Measurements from ENCODE around the gene NCAN.

The NCAN gene

GRCh38 chr19:19224150-19224851 is 12.5 kb downstream of the NCAN start:
- Histone ChIP-seq H3K4me2 (peak overlapping the region; percentile 66 to 90 (median 78); a peak in 17 of 22 replicates), H3K9ac (peak overlapping the region in 2 of 11 experiments; percentile 26 to 27; a peak in 1 of 22 replicates), H3K27ac (no peak overlapping the region), H4K20me1 (peaks cover 0 to 8% (median 0%) of the 10 kb centered on the region in 11 experiments; a peak in 3 of 22 replicates), H3K27me3 (peaks cover 0 to 22% (median 20%) of the 10 kb centered on the region in 11 experiments; a peak in 20 of 22 replicates), H3K36me3 (no peaks in the 10 kb centered on the region), H3K9me3 (replicated peaks in 1 of 11) (no peaks in the 10 kb centered on the region), H3K4me3 (peak overlapping the region in 2 of 10 experiments; percentile 51 to 59; a peak in 4 of 20 replicates), H3K4me1 (peaks cover 0 to 12% (median 9%) of the 10 kb centered on the region in 10 experiments; a peak in 11 of 20 replicates)
- no peak for TF ChIP-seq Cebpa-rat (IDR thresholded peaks at IDR 0.05)

- Histone ChIP-seq H3K27ac (no peak overlapping the region), H3K4me3 (peak overlapping the region in 8 of 10 experiments; percentile 33 to 59 (median 45); a peak in 14 of 20 replicates)
Observed at GRCh38 chr19:19224852-19225494, 13.2 kb downstream of the NCAN start.

DNA sequence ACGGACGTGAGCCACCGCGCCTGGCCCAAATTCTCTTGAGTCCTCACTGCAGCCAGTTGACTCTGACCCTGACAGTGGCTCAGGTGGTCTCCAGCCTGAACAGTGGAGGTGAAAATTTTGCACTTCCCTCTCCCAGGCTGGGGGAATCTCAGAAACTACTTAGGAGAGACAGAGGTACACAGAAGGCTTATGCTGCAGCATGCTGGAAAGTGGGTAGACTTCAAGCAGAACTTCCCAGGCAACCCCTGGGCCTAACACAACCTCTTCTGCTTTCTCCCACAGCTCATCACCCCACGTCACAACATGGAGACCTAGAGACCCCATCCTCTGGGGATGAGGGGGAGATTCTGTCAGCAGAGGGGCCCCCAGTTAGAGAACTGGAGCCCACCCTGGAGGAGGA is 14.4 kb downstream of the NCAN start:
- Histone ChIP-seq H3K27me3 (peaks cover 0 to 22% (median 20%) of the 10 kb centered on the region in 11 experiments; a peak in 20 of 22 replicates), H3K4me1 (peaks cover 0 to 12% (median 9%) of the 10 kb centered on the region in 10 experiments; a peak in 11 of 20 replicates), H3K9ac (no peak overlapping the region), H4K20me1 (peaks cover 0 to 8% (median 0%) of the 10 kb centered on the region in 11 experiments; a peak in 3 of 22 replicates), H3K9me3 (replicated peaks in 1 of 11) (no peaks in the 10 kb centered on the region), H3K4me3 (no peak overlapping the region), H3K27ac (no peak overlapping the region), H3K4me2 (no peak overlapping the region), H3K36me3 (no peaks in the 10 kb centered on the region)
- no peak for TF ChIP-seq Cebpa-rat (IDR thresholded peaks at IDR 0.05)

More at GRCh38 chr19:19224852-19225494, 13.2 kb downstream of the NCAN start:
- Histone ChIP-seq H3K27me3 (peaks cover 0 to 22% (median 20%) of the 10 kb centered on the region in 11 experiments; a peak in 20 of 22 replicates), H4K20me1 (peaks cover 0 to 8% (median 0%) of the 10 kb centered on the region in 11 experiments; a peak in 3 of 22 replicates), H3K36me3 (no peaks in the 10 kb centered on the region), H3K9me3 (replicated peaks in 1 of 11) (no peaks in the 10 kb centered on the region), H3K4me1 (peaks cover 0 to 12% (median 9%) of the 10 kb centered on the region in 10 experiments; a peak in 11 of 20 replicates), H3K9ac (peak overlapping the region in 6 of 11 experiments; percentile 20 to 33 (median 28); a peak in 7 of 22 replicates), H3K4me2 (peak overlapping the region; percentile 66 to 90 (median 78))
- no peak for TF ChIP-seq Cebpa-rat (IDR thresholded peaks at IDR 0.05)

GRCh38 chr19:19226663-19227062 is 14.9 kb downstream of the NCAN start:
- no peak overlapping the region for H3K4me3 ChIP-seq
- H3K4me2 ChIP-seq = no peak overlapping the region
- peaks cover 0 to 12% (median 9%) of the 10 kb centered on the region in 10 experiments; a peak in 11 of 20 replicates for H3K4me1 ChIP-seq
- H3K9ac ChIP-seq = no peak overlapping the region
- no peaks in the 10 kb centered on the region for H3K36me3 ChIP-seq
- H3K27ac ChIP-seq = no peak overlapping the region
- H4K20me1 ChIP-seq = peaks cover 0 to 8% (median 0%) of the 10 kb centered on the region in 11 experiments; a peak in 3 of 22 replicates
- H3K27me3 ChIP-seq = peaks cover 0 to 22% (median 20%) of the 10 kb centered on the region in 11 experiments; a peak in 20 of 22 replicates
- no peak for TF ChIP-seq Cebpa-rat (IDR thresholded peaks at IDR 0.05)
- H3K9me3 ChIP-seq (replicated peaks in 1 of 11) = no peaks in the 10 kb centered on the region

- Histone ChIP-seq H3K4me1 (peaks cover 0 to 12% (median 9%) of the 10 kb centered on the region in 10 experiments; a peak in 11 of 20 replicates), H3K36me3 (no peaks in the 10 kb centered on the region), H3K9ac (no peak overlapping the region), H3K9me3 (replicated peaks in 1 of 11) (no peaks in the 10 kb centered on the region), H3K4me3 (no peak overlapping the region), H3K27me3 (peaks cover 0 to 22% (median 20%) of the 10 kb centered on the region in 11 experiments; a peak in 20 of 22 replicates), H4K20me1 (peaks cover 0 to 8% (median 0%) of the 10 kb centered on the region in 11 experiments; a peak in 3 of 22 replicates), H3K27ac (no peak overlapping the region), H3K4me2 (no peak overlapping the region)
- no peak for TF ChIP-seq Cebpa-rat (IDR thresholded peaks at IDR 0.05)
Observed at GRCh38 chr19:19227217-19227616, 15.5 kb downstream of the NCAN start.

DNA sequence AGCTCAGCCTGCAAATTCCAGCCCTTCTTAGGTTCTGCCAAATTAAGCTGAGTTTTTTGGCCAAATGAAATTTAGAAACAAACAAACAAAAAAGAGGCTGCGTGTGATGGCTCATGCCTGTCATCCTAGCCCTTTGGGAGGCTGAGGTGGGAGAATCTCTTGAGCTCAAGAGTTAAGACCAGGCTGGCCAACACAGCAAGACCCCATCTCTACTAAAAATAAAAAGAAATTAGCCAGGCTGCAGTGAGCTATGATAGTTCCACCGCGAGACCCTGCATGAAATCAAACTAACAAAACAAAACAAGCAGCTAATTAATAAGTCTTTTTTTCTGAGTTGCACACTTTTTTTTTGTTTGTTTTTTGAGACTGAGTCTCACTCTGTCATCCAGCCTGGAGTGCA is 17.9 kb downstream of the NCAN start:
- Histone ChIP-seq H3K9me3 (replicated peaks in 1 of 11) (peaks cover 14 to 19% (median 16%) of the 10 kb centered on the region in 11 experiments), H3K27ac (no peak overlapping the region), H3K4me2 (no peak overlapping the region), H3K27me3 (peaks cover 0 to 12% (median 10%) of the 10 kb centered on the region in 11 experiments; a peak in 19 of 22 replicates), H3K4me1 (peaks cover 0 to 10% (median 9%) of the 10 kb centered on the region in 10 experiments; a peak in 11 of 20 replicates), H3K9ac (no peak overlapping the region), H3K36me3 (no peaks in the 10 kb centered on the region), H4K20me1 (peaks cover 0 to 8% (median 0%) of the 10 kb centered on the region in 11 experiments; a peak in 2 of 22 replicates), H3K4me3 (no peak overlapping the region)
- TF ChIP-seq Cebpa-rat (IDR thresholded peaks at IDR 0.05) = no peak

- H3K27ac ChIP-seq = no peak overlapping the region
- no peaks in the 10 kb centered on the region for H3K36me3 ChIP-seq
- no peak overlapping the region for H3K4me2 ChIP-seq
- H3K9ac ChIP-seq = no peak overlapping the region
- H3K4me3 ChIP-seq = no peak overlapping the region
- H4K20me1 ChIP-seq = peaks cover 0 to 8% (median 0%) of the 10 kb centered on the region in 11 experiments; a peak in 2 of 22 replicates
- H3K27me3 ChIP-seq = no peaks in the 10 kb centered on the region; a peak in 1 of 22 replicates
- peaks cover 27 to 32% (median 29%) of the 10 kb centered on the region in 11 experiments for H3K9me3 ChIP-seq (replicated peaks in 1 of 11)
- no peaks in the 10 kb centered on the region for H3K4me1 ChIP-seq
- TF ChIP-seq Cebpa-rat (IDR thresholded peaks at IDR 0.05) = no peak
Observed at GRCh38 chr19:19230999-19231398, 19.2 kb downstream of the NCAN start.

DNA sequence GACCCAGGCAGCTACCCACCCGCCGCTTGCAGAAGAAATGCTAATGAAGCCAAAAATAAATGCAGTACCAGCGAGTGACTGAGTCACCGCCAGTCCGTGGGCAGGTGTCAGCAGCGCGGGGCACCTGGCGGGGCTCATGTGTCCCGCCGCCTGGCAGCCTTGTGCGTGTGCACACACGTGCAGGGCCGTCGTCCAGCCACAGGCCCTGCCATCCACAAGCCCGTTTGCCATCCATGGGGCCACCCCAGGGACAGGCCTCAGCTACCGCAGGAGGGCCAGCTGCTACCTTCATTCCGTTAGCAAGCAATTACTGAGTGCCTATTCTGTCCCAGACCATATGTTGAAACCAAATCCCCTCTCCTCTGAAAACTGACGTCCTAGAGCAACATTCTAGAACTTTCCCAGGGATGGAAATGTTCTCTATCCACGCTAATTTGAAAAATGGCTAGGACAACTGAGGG is 20.5 kb downstream of the NCAN start:
- H3K27me3 ChIP-seq = no peaks in the 10 kb centered on the region; a peak in 1 of 22 replicates
- H3K27ac ChIP-seq = no peak overlapping the region
- H3K36me3 ChIP-seq = no peaks in the 10 kb centered on the region
- H3K9ac ChIP-seq = no peak overlapping the region
- H4K20me1 ChIP-seq = no peaks in the 10 kb centered on the region; a peak in 1 of 22 replicates
- H3K4me2 ChIP-seq = no peak overlapping the region
- H3K9me3 ChIP-seq (replicated peaks in 1 of 11) = peaks cover 34 to 44% (median 39%) of the 10 kb centered on the region in 11 experiments
- no peak overlapping the region for H3K4me3 ChIP-seq
- TF ChIP-seq Cebpa-rat (IDR thresholded peaks at IDR 0.05) = no peak
- H3K4me1 ChIP-seq = no peaks in the 10 kb centered on the region
